Stimulated activated naive B cell treated with anti-CD40 and anti-IgM and Interleukin-4, amounts not matched to agents 10 μg/mL and 1 μg/mL and 100 μg/mL, for 72 hours (primary cell): Measurements from ENCODE around the gene PLCB3.

ENCODE experiments used
- ATAC-seq, 2 donors: fragments of 150-1000 bp; cut with Tn5 transposase; replicated peaks; 2 replicates each; pipeline ENCODE4 v1.10.0; 2021; ENCODE audit warnings: moderate library complexity in 1 of 2
- DNase-seq: peaks from one replicate; pipeline ENCODE4 v3.0.0; 2021
- H3K27ac Mint-ChIP-seq: one replicate; pipeline ENCODE4 v1.8.0; 2022; ENCODE audit warnings: mild to moderate bottlenecking, mixed read lengths
- H3K27me3 Mint-ChIP-seq, 2 donors: one replicate each; pipeline ENCODE4 v1.8.0; 2022; ENCODE audit warnings: mixed read lengths in 2 of 2
- H3K36me3 Mint-ChIP-seq, 2 donors: one replicate each; pipeline ENCODE4 v1.8.0; 2022; ENCODE audit warnings: mixed read lengths in 2 of 2, mild to moderate bottlenecking in 1 of 2
- H3K4me1 Mint-ChIP-seq, 2 donors: one replicate each; pipeline ENCODE4 v1.8.0; 2022; ENCODE audit warnings: mixed read lengths in 2 of 2, mild to moderate bottlenecking in 1 of 2
- H3K4me3 Mint-ChIP-seq, 2 donors: one replicate each; pipeline ENCODE4 v1.8.0; 2022; ENCODE audit warnings: mild to moderate bottlenecking in 2 of 2, mixed read lengths in 2 of 2, moderate library complexity in 1 of 2
- H3K9me3 Mint-ChIP-seq, 2 donors: one replicate each; pipeline ENCODE4 v1.8.0; 2022; ENCODE audit warnings: mixed read lengths in 2 of 2, mild to moderate bottlenecking in 1 of 2

Gene PLCB3

DNA sequence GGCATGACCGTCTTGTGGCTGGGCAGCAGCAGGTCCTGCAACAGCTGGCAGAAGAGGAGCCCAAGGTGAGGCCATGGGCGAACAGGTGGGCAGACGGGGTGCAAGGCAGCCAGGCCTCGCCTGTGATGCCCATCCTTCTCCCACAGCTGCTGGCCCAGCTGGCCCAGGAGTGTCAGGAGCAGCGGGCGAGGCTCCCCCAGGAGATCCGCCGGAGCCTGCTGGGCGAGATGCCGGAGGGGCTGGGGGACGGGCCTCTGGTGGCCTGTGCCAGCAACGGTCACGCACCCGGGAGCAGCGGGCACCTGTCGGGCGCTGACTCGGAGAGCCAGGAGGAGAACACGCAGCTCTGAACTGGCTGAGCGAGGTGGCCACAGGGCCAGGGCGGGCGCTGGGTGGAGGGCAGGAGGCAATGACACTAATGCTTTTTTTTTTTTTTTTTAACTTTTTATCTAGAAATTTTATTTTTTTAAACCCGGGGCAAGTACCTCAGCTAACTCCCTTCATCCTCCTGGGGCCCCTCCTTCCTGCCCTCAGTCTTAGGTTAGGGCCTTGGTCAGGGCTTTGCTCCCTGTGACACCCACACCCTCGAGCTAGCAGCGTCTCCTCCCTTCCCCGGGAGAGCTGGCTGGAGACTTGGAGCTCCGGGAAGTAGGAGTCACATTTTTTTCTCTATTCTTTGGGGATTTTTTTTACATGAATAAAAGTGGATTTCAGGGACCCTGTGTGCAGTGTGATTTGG is 16.0 kb downstream of the PLCB3 start:
- Mint-ChIP-seq H3K36me3 (peaks cover 30 to 48% of the 10 kb centered on the region in 2 donors), H3K4me1 (peaks cover 24 to 39% of the 10 kb centered on the region in 2 donors), H3K27me3 (no peaks in the 10 kb centered on the region), H3K9me3 (no peaks in the 10 kb centered on the region), H3K27ac (peak overlapping the region; percentile 20), H3K4me3 (peak overlapping the region; percentile 95 to 99)
- DNase-seq (no peak), ATAC-seq (no peak)

DNA sequence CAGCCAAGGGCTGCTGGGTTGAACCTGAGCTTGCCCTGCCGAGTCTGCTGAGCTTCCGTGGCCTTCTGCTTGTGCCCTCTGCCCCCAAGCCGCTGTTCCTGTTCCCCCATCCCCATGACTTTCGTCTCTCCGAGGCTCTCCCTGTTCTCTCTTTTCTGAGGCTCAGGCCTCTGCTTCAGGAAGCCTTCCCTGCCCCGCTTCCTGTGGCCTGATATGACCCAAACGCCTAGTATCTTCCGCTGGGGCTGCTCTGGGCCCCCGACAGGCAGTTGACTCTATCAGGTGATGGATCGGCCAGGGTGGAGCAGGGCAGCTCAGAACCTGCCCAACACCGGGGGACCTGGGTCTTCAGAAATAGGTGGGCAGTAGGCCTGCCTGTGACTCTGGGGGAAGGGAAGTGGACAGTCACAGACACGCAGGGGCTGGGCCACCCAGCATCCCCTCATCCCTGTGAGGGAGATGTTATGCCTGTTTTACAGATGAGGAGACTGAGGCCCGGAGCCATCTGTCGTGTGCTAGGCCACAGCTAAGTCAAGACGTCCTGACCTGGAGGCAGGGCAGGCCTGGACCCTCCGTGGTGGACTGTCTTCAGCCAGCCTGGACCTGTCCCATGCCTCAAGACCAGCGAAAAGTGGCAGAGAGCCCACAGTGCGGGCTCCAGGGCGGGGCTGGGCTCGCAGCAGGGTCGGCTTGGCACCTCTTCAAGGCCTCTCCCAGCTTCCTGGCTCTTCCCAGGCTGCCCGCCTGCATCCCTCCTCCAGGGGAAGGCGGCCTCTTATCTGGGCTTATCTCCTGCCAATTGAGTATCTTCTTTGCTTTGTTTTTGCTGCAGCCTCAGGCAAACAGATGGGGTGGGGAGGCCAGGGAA is 16.9 kb downstream of the PLCB3 start:
- Mint-ChIP-seq H3K9me3 (no peaks in the 10 kb centered on the region), H3K4me3 (peak overlapping the region; percentile 95 to 99), H3K27me3 (no peaks in the 10 kb centered on the region), H3K4me1 (peaks cover 25 to 40% of the 10 kb centered on the region in 2 donors), H3K36me3 (peaks cover 29 to 40% of the 10 kb centered on the region in 2 donors), H3K27ac (peak overlapping the region; percentile 98)
- ATAC-seq (no peak), DNase-seq (no peak)

DNA sequence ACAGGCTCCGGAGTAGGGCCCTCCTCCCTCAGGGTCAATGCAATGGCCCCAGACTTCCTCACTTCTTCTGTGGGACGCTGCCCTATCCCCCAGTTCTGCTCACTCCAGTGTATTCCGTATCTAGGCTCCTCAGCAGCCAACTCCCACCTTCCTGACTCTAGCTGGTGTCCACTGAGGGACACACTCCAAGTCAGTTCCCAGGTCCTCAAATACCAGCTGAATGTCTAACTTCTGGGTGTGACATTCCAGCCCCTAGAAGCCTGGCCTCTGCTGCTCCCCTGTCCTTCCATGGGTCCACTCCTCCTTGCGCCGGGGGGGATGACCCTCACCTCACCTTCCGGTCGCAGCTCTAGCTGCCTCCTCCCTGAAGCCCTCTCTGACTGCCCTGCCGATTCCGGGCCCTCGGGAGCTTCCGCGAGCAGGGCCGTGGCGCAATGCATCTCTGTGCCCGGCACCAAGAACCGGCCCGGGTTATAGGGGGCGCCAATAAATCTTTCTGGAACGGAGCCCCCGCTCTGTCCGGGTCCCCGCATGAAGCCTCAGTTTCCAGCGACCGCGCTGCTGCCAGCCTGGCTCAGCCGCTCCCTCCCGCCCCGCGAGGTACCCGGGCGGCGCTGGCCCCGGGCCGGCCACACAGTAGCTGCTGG is 17.7 kb downstream of the PLCB3 start:
- Mint-ChIP-seq H3K36me3 (peaks cover 30 to 34% of the 10 kb centered on the region in 2 donors), H3K4me3 (peak overlapping the region; percentile 95 to 99), H3K9me3 (no peaks in the 10 kb centered on the region), H3K27ac (peak overlapping the region; percentile 98), H3K27me3 (no peaks in the 10 kb centered on the region), H3K4me1 (peaks cover 25 to 40% of the 10 kb centered on the region in 2 donors)
- ATAC-seq, result peak; percentile 24 to 31
- DNase-seq, result no peak

DNA sequence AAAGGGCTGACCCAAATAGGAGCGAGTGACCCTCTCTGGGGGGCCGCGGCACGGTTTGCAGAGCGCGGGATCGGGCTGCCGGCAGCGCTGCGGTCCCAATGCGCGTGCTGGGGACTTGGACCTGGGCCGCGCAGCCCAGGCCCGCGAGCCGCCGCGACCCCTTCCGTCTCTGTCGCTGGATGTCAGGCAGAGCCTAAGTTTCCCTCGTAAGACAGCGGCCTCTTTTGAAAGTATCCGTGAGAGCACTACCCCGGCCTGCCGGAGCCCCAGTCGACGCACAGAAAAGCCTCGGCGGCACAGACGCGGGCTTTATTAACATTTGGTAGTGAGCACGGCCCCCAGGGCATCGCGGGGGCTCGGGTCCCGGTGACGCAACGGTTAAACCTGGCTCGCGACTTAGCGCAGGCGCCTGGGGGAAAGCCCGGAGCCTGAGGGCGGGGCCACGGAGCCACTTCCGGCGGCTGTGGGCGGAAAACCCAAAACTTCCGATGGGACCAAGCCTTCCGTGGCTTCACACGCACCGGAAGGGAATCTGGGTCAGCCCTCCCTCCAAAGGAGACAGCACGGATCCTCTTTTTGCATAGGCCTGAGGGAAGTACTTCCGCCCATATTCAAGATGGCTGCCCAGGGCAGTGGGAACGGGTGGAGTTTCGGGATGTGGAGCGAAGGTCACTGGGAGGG is 18.4 kb downstream of the PLCB3 start:
- Mint-ChIP-seq H3K36me3 (peaks cover 29 to 31% of the 10 kb centered on the region in 2 donors), H3K4me3 (peak overlapping the region; percentile 95 to 99), H3K27ac (peak overlapping the region; percentile 98), H3K4me1 (peaks cover 25 to 40% of the 10 kb centered on the region in 2 donors), H3K27me3 (no peaks in the 10 kb centered on the region), H3K9me3 (no peaks in the 10 kb centered on the region)
- DNase-seq, result peak; percentile 98
- ATAC-seq, result peak; percentile 78 to 80

DNA sequence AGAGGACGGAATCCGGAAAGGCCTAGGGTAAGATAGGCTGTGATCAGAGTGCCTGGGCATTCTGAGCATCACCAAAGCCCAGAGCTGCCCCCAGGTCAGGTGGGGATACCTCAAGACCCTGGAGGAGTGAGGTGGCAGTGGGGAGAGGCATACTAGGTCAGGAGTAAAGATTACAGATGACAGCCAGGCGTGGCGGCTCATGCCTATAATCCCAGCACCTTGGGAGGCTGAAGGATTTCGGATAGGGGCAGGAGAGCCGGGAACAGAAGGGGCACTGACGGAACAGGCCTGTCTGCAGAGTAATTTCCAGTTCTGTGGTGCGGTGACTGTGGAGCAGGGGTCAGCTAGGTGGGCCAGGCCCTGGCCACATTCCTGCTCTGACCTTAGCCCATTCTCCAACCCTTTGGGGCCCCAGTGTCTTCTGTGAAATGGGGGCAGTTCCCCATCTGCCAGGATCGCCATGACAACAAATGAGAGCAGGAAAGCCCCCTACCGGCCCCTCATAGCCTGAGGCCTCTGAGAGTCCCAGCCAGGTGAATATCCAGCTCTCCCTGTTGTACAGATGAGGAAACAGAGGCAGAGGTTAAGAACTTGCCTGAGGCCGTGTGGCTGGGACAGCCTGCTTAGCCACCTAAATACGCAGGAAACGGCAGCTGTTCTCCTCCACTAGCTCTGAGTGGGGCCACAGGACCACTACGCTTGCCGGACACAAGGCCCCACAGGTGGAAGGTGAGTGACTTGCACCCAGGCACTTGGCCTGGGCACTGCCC is 23.9 kb downstream of the PLCB3 start:
- ATAC-seq, result no peak
- H3K4me3 Mint-ChIP-seq, result no peak overlapping the region
- no peak for DNase-seq
- no peak overlapping the region for H3K27ac Mint-ChIP-seq
- peaks cover 10 to 27% of the 10 kb centered on the region in 2 donors for H3K4me1 Mint-ChIP-seq
- no peaks in the 10 kb centered on the region for H3K9me3 Mint-ChIP-seq
- peaks cover 12 to 19% of the 10 kb centered on the region in 2 donors for H3K36me3 Mint-ChIP-seq
- no peaks in the 10 kb centered on the region for H3K27me3 Mint-ChIP-seq

DNA sequence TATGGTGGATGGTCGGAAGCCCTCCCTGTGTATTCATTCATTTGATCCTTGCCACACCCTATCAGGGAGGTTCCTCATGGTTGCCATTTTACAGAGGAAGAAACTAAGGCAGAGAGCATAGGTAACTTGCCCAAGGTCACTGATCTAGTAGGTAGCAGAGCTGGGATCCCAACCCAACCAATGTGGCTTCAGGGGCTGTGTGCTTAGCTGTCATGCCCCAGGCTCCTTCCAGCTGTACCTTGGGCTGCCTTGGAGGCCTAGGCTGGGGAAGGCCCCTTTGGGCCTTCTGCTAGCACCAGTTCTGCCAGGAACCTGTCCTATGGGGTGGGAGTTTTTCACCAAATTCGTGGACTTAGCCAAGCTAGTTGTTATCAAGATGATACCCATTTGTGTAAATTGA is 24.5 kb downstream of the PLCB3 start:
- Mint-ChIP-seq H3K27me3 (no peaks in the 10 kb centered on the region), H3K36me3 (peaks cover 12 to 16% of the 10 kb centered on the region in 2 donors), H3K4me3 (no peak overlapping the region), H3K27ac (no peak overlapping the region), H3K9me3 (no peaks in the 10 kb centered on the region), H3K4me1 (peaks cover 8 to 24% of the 10 kb centered on the region in 2 donors)
- no peak for DNase-seq
- no peak for ATAC-seq

DNA sequence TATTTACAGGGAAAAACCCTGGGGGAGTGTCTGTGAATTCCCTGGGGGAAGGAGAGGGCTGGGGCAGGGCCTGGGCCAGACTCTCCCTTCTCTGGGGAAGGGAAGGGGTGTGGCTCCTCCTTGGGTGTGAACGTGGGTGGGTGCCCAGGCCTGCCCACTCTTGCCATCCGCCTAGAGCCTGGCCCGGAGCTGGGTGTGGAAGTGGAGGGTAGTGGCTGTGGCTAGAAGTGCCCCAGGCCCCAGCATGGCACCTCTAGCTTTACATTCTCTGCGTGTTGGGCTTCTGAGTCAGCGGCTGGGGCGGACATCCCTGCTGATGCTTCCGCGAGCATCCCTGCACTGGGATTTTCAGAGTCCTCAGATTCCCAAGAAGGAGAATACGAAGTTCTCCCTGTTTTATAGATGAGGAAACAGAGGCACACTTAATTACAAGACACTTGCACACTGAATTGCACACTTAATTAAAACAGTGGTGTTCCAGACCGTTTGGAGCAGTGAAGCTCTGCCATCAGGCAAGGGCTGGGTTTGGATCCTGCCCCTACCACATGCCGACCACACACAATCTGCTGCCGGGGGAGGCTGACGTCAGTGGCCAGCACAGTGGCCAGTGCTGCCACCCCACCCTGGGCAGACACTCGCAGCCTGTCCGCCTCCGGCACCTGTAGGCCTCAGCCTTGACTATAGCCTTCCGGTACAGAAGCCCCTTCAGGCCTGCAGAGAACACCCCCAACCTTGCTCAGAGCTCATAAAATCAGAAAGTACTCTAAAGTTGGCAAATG is 25.5 kb downstream of the PLCB3 start:
- Mint-ChIP-seq H3K9me3 (no peaks in the 10 kb centered on the region), H3K4me3 (no peak overlapping the region), H3K27me3 (no peaks in the 10 kb centered on the region), H3K36me3 (peaks cover 20 to 25% of the 10 kb centered on the region in 2 donors), H3K4me1 (peaks cover 6 to 25% of the 10 kb centered on the region in 2 donors), H3K27ac (no peak overlapping the region)
- DNase-seq (no peak), ATAC-seq (no peak)

DNA sequence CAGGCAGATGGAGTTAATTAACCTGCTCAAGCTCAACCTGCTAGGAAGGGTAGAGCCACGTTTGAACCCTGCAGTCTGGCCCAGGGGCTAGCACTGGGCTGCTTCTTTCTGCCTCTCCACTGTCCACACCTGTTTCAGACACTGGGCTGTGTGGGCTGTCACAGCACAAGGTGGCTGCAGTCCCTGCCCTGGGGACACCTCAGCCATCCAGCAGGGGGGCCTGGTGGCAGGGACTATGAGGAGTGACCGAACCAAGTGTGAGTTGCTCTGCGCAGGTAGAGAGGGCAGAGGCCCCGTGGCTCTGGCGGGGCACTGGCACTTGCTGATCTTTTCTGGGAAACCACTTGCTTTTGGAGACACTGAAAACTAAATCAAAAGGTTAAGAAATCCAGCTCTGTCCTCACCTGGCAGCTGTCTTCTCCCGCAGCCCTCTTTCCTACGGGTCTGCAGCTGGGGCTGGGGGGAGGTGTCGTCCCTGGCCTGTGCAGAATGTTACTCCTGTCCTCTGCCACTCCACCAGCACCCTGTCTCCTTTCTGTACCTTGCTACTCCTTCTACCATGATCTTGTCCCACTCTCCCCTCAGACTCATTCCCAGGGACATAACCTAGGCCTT is 27.4 kb downstream of the PLCB3 start:
- Mint-ChIP-seq H3K4me1 (peaks cover 10 to 30% of the 10 kb centered on the region in 2 donors), H3K4me3 (no peak overlapping the region), H3K9me3 (no peaks in the 10 kb centered on the region), H3K36me3 (peaks cover 22 to 32% of the 10 kb centered on the region in 2 donors), H3K27ac (no peak overlapping the region), H3K27me3 (no peaks in the 10 kb centered on the region)
- no peak for DNase-seq
- no peak for ATAC-seq

DNA sequence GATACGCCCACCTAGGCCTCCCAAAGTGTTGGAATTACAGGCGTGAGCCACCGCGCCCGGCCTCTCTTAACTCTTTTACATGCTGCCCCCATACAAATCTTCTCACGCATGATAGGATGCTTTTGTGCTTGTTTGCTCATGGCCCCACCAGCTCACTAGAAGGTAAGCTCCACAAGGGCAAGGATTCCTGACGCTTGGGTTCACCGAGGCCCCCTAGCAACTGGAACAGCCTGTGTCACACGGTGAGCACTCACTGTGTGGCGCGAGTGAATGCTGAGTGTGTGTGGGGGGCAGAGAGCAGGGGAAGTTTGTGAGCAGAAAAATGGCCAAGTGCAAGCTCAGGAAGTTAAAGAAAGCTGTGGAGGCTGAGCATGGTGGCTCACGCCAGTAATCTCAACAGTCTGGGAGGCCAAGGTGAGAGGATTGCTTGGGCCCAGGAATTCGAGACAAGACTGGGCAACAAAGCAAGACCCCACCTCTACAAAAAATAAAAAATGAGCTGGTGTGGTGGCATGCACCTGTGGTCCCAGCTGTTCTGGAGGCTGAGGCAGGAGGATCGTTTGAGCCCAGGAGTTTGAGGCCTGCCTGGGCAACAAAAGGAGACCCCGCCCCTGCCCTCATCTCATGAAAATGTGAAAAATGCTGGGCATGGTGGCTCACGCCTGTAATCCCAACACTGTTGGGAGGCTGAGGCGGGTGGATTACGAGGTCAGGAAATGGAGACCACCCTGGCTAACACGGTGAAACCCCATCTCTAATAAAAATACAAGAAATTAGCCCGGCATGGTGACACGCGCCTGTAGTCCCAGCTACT is 30.8 kb downstream of the PLCB3 start:
- Mint-ChIP-seq H3K4me1 (peaks cover 23 to 41% of the 10 kb centered on the region in 2 donors), H3K36me3 (peaks cover 19 to 30% of the 10 kb centered on the region in 2 donors), H3K27me3 (no peaks in the 10 kb centered on the region), H3K9me3 (no peaks in the 10 kb centered on the region), H3K4me3 (no peak overlapping the region), H3K27ac (no peak overlapping the region)
- ATAC-seq (no peak), DNase-seq (no peak)

DNA sequence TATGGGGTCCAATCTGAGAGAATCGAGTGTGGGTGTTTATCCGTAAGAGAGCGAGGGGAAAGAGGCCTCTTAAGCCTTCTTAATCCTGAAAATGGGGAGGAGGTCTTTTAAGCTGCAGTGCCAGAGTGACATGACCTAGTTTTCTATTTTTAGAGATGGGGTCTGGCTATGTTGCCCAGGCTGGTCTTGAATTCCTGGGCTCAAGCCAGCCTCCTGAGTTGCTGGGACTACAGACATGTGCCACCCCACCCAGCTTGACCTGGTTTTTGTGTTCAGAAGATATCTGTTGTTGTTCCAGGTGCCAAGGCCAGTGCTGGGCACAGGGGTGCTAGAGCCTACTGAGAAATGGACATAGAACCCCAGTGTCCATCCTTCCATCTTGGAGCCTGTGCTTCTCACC is 31.8 kb downstream of the PLCB3 start:
- no peak for DNase-seq
- Mint-ChIP-seq H3K27me3 (no peaks in the 10 kb centered on the region), H3K36me3 (peaks cover 19 to 30% of the 10 kb centered on the region in 2 donors), H3K4me3 (peak overlapping the region; percentile 45 to 68), H3K4me1 (peaks cover 25 to 47% of the 10 kb centered on the region in 2 donors), H3K27ac (no peak overlapping the region), H3K9me3 (no peaks in the 10 kb centered on the region)
- ATAC-seq, result no peak

DNA sequence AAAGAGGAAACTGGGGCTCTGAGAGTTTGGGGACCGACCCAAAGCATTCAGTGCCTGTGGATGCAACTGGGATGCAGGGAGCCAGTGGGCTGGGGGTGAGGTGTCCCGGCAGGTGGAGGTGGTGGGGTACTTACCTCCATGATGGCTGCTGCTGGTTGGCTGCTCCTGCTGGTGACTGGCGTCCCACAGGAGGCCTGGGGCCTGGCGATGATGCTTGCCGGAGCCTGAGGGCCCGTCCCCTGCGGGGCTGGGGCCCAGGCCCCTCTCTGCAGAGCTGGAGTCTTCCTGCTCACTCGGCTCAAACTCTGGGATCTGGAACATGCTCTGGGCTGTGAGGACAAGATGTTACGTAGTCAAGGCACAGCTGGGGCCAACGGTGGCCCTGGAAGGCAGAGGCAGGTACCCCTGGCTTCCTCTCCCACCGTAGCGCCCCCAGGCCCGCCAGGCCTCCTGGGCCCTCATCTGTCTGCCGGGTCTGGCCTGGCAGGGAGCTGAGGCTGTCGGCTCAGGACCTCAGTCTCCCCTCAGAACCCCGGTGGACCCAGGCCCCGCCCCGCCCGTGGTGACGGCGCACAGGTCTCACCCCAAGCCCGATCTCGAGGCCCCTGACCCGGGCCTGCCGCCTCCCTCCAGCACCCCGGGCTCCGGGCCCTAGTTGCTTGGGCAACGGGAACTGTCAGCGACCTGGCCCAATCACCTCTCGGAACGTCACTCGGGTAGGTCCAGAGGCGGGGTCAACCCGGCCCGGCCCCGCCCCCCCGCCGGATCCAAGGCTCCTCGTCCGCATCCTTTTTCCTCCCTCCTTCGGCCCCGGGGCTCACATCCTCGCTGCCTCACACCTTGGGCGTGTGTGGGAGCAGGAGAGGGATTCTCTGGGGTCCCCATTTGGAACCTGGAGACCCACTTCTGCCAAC is 33.0 kb downstream of the PLCB3 start, which contains the start of gene BAD:
BAD (minus strand) TSS at position 618 of the 914 bp plus-strand sequence; CDS start at position 321, 297 bp downstream.
- H3K27ac Mint-ChIP-seq, result peak within 1 kb of the TSS; percentile 97
- H3K9me3 Mint-ChIP-seq, result no peaks in the 10 kb centered on the region
- H3K4me1 Mint-ChIP-seq, result peaks cover 24 to 43% of the 10 kb centered on the region in 2 donors
- peaks cover 17 to 27% of the 10 kb centered on the region in 2 donors for H3K36me3 Mint-ChIP-seq
- H3K27me3 Mint-ChIP-seq, result no peaks in the 10 kb centered on the region
- DNase-seq, result peak; percentile 88
- peak within 1 kb of the TSS; percentile 92 to 93 for H3K4me3 Mint-ChIP-seq
- peak; percentile 89 to 91 for ATAC-seq
